CD4-positive, alpha-beta T cell treated with Interferon gamma for 1 hour (primary cell): Measurements from ENCODE around the gene KDELR3.

Experiments used
- DNase-seq: peaks from one replicate; pipeline ENCODE4 v3.0.0-alpha.2; 2020

The KDELR3 gene

GRCh38 chr22:38484244-38484643, 16.3 kb downstream of the KDELR3 start:
- no peak for DNase-seq

GRCh38 chr22:38485783-38486182, 17.9 kb downstream of the KDELR3 start:
- no peak for DNase-seq

- no peak for DNase-seq
Measured at GRCh38 chr22:38487946-38488345, 20.1 kb downstream of the KDELR3 start.

- DNase-seq, result no peak
Measured at GRCh38 chr22:38489142-38489541, 21.2 kb downstream of the KDELR3 start.

- DNase-seq, result no peak
Measured at GRCh38 chr22:38489561-38490145, 21.8 kb downstream of the KDELR3 start.

GRCh38 chr22:38490475-38490874, 22.6 kb downstream of the KDELR3 start:
- no peak for DNase-seq

- no peak for DNase-seq
Measured at GRCh38 chr22:38490915-38491314, 23.0 kb downstream of the KDELR3 start.

GRCh38 chr22:38491707-38492348, 23.9 kb downstream of the KDELR3 start:
- no peak for DNase-seq

GRCh38 chr22:38494498-38494897, 26.6 kb downstream of the KDELR3 start:
- no peak for DNase-seq

GRCh38 chr22:38494939-38495338, 27.0 kb downstream of the KDELR3 start:
- DNase-seq, result no peak

GRCh38 chr22:38497869-38498268, 30.0 kb downstream of the KDELR3 start:
- DNase-seq, result no peak

- DNase-seq, result no peak
Measured at GRCh38 chr22:38501797-38502672, 34.1 kb downstream of the KDELR3 start.

- DNase-seq, result no peak
Measured at GRCh38 chr22:38503021-38503420, 35.1 kb downstream of the KDELR3 start.

GRCh38 chr22:38504731-38505540, 37.0 kb downstream of the KDELR3 start:
- peak; percentile 72 for DNase-seq

- peak; percentile 55 for DNase-seq
Measured at GRCh38 chr22:38505541-38506117, 37.7 kb downstream of the KDELR3 start.

- DNase-seq, result peak; percentile 93
Measured at GRCh38 chr22:38506118-38506962, 38.4 kb downstream of the KDELR3 start, which contains the start of gene DDX17. DDX17 (minus strand) TSS chr22:38506311.

GRCh38 chr22:38510416-38510970, 42.6 kb downstream of the KDELR3 start:
- no peak for DNase-seq

- DNase-seq, result peak; percentile 43
Measured at GRCh38 chr22:38513063-38513462, 45.2 kb downstream of the KDELR3 start.

- no peak for DNase-seq
Measured at GRCh38 chr22:38518620-38519019, 50.7 kb downstream of the KDELR3 start.

- no peak for DNase-seq
Measured at GRCh38 chr22:38519453-38520250, 51.8 kb downstream of the KDELR3 start.
